Vagina (tissue), 2 donors: ENCODE measurements around the gene TMX4. TPM values are rescaled to one million over a fixed set of nuclear protein-coding genes. Genes with fewer than 3 reads are reported as not detected.

ENCODE experiments used
- DNase-seq, 2 donors: peaks; one replicate each; pipeline ENCODE4 v3.0.0-alpha.2; 2017; ENCODE audit errors: extremely low spot score in 2 of 2
- H3K27ac ChIP-seq: fragments of 200-600 bp; sonication (generic); one replicate; pipeline ENCODE4 v1.5.1; 2019
- H3K27me3 ChIP-seq: fragments of 200-600 bp; sonication (generic); one replicate; pipeline ENCODE4 v1.5.1; 2019
- H3K36me3 ChIP-seq, 2 donors: fragments of 200-600 bp; sonication (generic); one replicate each; pipeline ENCODE4 v1.5.1; 2017 to 2019
- H3K4me1 ChIP-seq: fragments of 200-600 bp; sonication (generic); one replicate; pipeline ENCODE4 v1.5.1; 2019
- H3K4me3 ChIP-seq, 2 donors: fragments of 200-600 bp; sonication (generic); 1 replicate in 1 of 2; 2 replicates in 1 of 2; pipeline ENCODE4 v1.5.1; 2016 to 2019
- H3K9me3 ChIP-seq: fragments of 200-600 bp; sonication (generic); one replicate; pipeline ENCODE4 v1.5.1; 2019
- POLR2A ChIP-seq, 2 donors: fragments of 450-650 bp; IDR thresholded peaks; one replicate each; pipeline ENCODE4 v1.6.1; 2017; ENCODE audit warnings: antibody characterized with exemption in 2 of 2, mild to moderate bottlenecking in 2 of 2, moderate library complexity in 2 of 2
- POLR2AphosphoS5 ChIP-seq, 2 donors: sonication (generic); formaldehyde crosslinking; IDR thresholded peaks; one replicate each; pipeline ENCODE4 v1.9.0; 2017; ENCODE audit warnings: antibody characterized with exemption in 2 of 2, mild to moderate bottlenecking in 2 of 2, low read depth in 1 of 2; ENCODE audit not compliant: insufficient read depth in 1 of 2
- intact Hi-C: fragments of 100-400 bp; cut with DNase I; formaldehyde crosslinking; loops from one replicate; pipeline ENCODE4 v1.15.1; 2023
- total RNA-seq: library from RNA; depleted of rRNA; stranded (reverse); fragments of >200 nt; gene quantifications from one replicate; pipeline ENCODE4 v1.2.3, GENCODE V29; 2016
- TF ChIP-seq, protein P1 (sequence below), 3 experiments: fragments of 450-650 bp in 2 of 3; fragments of 200-600 bp in 1 of 3; sonication (generic) in 1 of 3; IDR thresholded peaks; one replicate each; pipeline ENCODE4 v1.5.1; 2017 to 2019; ENCODE audit warnings: antibody characterized with exemption in 3 of 3, mild to moderate bottlenecking in 2 of 3, moderate library complexity in 2 of 3

Gene TMX4
- total RNA-seq, 1 donor from 2014 or later = 33.9 TPM

DNA sequence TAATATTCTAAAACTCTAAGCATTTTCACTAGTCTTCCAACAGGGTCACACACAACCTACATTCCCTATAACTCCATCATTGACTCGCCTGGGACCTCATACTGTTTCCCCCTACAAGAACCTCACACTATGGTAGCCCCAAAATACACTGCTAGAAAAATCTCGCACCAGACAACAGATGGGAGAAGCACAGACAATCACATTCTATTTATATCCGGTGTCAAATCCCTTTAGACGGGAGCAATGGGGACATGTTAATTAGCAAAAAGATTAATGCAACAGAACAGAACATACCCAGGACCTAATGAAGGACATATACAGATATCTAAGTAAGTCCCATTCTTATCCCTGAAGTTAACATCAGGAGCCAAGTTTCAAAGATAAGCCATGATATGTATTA, 33.6 kb downstream of the TMX4 start:
- H3K4me3 ChIP-seq = no peak overlapping the region
- intact Hi-C loops = no loop called here
- H3K4me1 ChIP-seq = no peaks in the 10 kb centered on the region
- H3K36me3 ChIP-seq = peaks cover 0 to 26% of the 10 kb centered on the region in 2 donors
- no peaks in the 10 kb centered on the region for H3K9me3 ChIP-seq
- TF ChIP-seq POLR2A (IDR thresholded peaks at IDR 0.05) = no peak
- TF ChIP-seq, protein P1, sequence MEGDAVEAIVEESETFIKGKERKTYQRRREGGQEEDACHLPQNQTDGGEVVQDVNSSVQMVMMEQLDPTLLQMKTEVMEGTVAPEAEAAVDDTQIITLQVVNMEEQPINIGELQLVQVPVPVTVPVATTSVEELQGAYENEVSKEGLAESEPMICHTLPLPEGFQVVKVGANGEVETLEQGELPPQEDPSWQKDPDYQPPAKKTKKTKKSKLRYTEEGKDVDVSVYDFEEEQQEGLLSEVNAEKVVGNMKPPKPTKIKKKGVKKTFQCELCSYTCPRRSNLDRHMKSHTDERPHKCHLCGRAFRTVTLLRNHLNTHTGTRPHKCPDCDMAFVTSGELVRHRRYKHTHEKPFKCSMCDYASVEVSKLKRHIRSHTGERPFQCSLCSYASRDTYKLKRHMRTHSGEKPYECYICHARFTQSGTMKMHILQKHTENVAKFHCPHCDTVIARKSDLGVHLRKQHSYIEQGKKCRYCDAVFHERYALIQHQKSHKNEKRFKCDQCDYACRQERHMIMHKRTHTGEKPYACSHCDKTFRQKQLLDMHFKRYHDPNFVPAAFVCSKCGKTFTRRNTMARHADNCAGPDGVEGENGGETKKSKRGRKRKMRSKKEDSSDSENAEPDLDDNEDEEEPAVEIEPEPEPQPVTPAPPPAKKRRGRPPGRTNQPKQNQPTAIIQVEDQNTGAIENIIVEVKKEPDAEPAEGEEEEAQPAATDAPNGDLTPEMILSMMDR (IDR thresholded peaks at IDR 0.05) = no peak
- no peak for TF ChIP-seq POLR2AphosphoS5 (IDR thresholded peaks at IDR 0.05; ENCODE audit: insufficient read depth in 1 of 2, low read depth in 1 of 2)
- DNase-seq = no peak
- no peaks in the 10 kb centered on the region for H3K27me3 ChIP-seq
- no peak overlapping the region for H3K27ac ChIP-seq

DNA sequence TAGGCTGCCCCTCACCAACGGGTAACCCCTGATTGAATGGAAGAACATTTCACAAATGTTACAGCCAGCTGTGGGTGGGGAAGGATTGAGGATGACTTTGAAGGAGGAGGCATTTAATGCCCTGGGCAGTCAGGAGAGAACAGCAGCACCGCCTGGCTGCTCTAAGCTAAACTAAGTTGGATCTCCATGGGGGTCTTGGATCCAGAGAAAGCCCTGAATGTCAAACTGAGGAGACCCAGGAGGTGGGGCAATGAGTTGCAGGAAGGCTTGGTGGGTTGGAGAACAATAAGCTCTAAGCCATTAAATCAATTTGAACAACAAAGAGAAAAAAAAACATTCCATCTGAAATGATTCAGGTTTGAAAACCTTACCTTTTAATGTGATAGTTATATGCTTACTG, 35.4 kb downstream of the TMX4 start:
- intact Hi-C loops = no loop called here
- no peaks in the 10 kb centered on the region for H3K9me3 ChIP-seq
- H3K27me3 ChIP-seq = no peaks in the 10 kb centered on the region
- no peak overlapping the region for H3K27ac ChIP-seq
- H3K4me1 ChIP-seq = no peaks in the 10 kb centered on the region
- no peak overlapping the region for H3K4me3 ChIP-seq
- H3K36me3 ChIP-seq = peaks cover 0 to 28% of the 10 kb centered on the region in 2 donors
- no peak for DNase-seq
- no peak for TF ChIP-seq POLR2AphosphoS5 (IDR thresholded peaks at IDR 0.05; ENCODE audit: insufficient read depth in 1 of 2, low read depth in 1 of 2)
- no peak for TF ChIP-seq POLR2A (IDR thresholded peaks at IDR 0.05)
- TF ChIP-seq, protein P1 (IDR thresholded peaks at IDR 0.05) = no peak

DNA sequence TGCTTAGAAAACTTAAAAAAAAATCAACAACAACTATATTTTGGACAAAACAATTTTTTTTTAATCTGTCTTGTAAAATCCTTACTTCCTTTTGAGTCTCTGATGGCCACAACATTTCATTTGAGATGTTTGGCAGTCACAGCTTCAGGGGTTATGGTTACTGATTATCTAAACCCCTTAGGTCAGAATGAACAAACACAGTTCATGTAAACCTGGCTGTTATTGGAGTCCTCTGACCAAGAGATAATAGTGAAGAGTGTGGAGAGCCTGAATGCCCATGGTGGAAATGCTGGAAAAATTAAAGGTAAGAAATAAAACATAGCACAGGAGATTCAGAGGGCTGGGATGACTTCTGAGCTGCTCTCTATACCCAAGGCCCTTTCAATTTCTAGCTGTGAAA, 38.2 kb downstream of the TMX4 start:
- Histone ChIP-seq H3K9me3 (no peaks in the 10 kb centered on the region), H3K27ac (no peak overlapping the region), H3K4me1 (no peaks in the 10 kb centered on the region), H3K27me3 (no peaks in the 10 kb centered on the region), H3K36me3 (peaks cover 0 to 23% of the 10 kb centered on the region in 2 donors), H3K4me3 (no peak overlapping the region)
- intact Hi-C loops = no loop called here
- no peak for TF ChIP-seq POLR2A (IDR thresholded peaks at IDR 0.05)
- no peak for TF ChIP-seq POLR2AphosphoS5 (IDR thresholded peaks at IDR 0.05; ENCODE audit: insufficient read depth in 1 of 2, low read depth in 1 of 2)
- TF ChIP-seq, protein P1 (IDR thresholded peaks at IDR 0.05) = no peak
- no peak for DNase-seq

DNA sequence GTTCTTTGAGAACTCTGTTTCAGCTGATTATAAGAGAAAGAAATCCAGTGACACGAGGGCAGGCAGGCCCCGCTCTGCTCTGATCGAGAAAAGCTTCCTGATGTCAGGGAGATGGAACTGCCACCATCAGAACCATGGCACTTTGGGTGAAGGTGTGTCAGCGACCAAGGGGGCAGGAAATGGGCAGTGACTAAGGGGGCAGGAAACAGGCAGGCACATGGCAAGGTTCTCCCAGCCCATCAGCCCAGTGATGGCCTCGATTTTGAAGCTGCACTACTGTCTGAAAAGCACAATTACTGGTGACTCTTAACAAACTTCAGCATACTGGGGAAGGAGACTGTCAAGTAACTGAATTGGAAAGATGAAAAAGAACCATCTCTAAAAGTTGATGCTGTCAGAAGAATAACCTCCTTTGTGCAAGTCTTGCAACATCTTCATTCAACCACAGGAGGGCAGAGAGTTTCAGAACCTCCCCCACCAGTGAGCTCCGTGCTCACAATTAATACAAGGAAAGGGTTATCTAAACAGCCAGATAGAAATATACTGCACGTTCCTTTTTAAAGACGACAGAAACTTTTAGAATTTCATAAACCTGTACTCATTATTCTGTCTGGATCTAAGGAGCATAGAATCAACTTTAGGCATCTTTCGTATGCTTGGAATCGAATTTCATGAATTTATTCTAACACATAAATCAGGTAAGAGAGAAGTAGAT, 39.1 kb downstream of the TMX4 start:
- DNase-seq = no peak
- TF ChIP-seq, protein P1 (IDR thresholded peaks at IDR 0.05) = peak in 1 of 3 experiments; percentile 20
- TF ChIP-seq POLR2AphosphoS5 (IDR thresholded peaks at IDR 0.05; ENCODE audit: insufficient read depth in 1 of 2, low read depth in 1 of 2) = no peak
- H3K9me3 ChIP-seq = no peaks in the 10 kb centered on the region
- H3K4me3 ChIP-seq = no peak overlapping the region
- no peak overlapping the region for H3K27ac ChIP-seq
- intact Hi-C loops = no loop called here
- H3K4me1 ChIP-seq = no peaks in the 10 kb centered on the region
- peaks cover 0 to 22% of the 10 kb centered on the region in 2 donors for H3K36me3 ChIP-seq
- no peaks in the 10 kb centered on the region for H3K27me3 ChIP-seq

DNA sequence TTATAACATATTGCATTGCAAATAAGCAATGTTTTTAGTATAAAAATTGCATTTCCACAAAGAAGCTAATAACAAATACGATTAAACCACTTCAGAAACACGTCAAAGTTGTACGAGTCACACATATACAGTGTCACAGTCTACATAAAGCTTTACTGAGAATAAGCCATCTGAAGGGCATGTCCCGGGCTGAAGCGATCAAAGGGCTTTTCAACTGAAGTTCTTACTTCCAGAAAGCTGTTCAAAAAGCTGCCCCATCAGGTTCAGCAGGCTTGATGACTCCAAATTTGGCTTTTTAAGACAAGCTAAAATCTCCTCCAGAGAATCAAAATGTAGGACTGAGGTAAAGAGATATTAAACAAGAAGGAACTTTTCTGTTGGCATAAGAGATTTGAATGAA, 41.9 kb downstream of the TMX4 start:
- TF ChIP-seq, protein P1 (IDR thresholded peaks at IDR 0.05) = no peak
- no peak for TF ChIP-seq POLR2AphosphoS5 (IDR thresholded peaks at IDR 0.05; ENCODE audit: insufficient read depth in 1 of 2, low read depth in 1 of 2)
- no peak for TF ChIP-seq POLR2A (IDR thresholded peaks at IDR 0.05)
- H3K36me3 ChIP-seq = peaks cover 0 to 20% of the 10 kb centered on the region in 2 donors
- no peaks in the 10 kb centered on the region for H3K27me3 ChIP-seq
- no peak overlapping the region for H3K27ac ChIP-seq
- no peak for DNase-seq
- H3K9me3 ChIP-seq = no peaks in the 10 kb centered on the region
- intact Hi-C loops = no loop called here
- H3K4me1 ChIP-seq = no peaks in the 10 kb centered on the region
- no peak overlapping the region for H3K4me3 ChIP-seq
